Measurements from ENCODE around the gene MYO1A.
A peak's percentile ranks its signal among the peaks of the same experiment; 100 is the strongest.
"Not testable (repeated sequence)": the region's sequence is repeated elsewhere in the genome, so short reads cannot be mapped to it uniquely, and the experiment has no call there.

The MYO1A gene

DNA sequence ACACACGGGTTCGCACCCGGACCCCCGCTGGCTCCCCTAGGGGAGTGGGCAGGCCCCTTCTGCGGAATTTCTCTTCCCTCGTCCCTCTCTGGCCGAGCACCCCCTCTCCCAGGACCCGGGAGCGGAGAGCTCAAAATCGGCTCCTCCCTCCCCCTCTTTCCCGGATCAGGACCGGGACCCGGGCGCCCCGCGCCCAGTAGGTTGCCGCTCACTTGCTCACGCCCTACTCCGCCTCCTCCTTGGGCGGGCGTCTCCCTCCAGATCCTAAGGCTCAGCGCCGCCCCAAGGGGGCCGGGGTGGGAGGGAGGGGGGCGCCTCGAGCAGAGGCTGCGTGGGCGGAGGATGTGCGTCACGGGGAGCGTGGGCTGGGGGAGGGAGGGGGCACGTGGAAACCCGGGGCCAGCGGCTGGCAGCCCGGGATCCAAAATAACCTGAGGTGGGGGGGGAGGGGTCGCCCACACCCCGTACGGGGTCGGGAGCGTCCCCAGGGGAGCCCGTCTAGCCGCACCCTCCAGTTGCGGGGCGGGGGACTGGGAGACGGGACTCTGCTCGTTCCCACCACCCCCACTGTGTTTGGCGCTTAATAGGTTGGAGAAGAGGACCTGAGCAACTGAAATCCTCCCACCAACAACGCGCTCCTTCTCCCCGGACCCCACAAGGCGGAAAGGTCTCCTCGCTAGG is 37.2 kb upstream of the MYO1A start:
- peak; percentile 24 to 65 (median 51) for DNase-seq

DNA sequence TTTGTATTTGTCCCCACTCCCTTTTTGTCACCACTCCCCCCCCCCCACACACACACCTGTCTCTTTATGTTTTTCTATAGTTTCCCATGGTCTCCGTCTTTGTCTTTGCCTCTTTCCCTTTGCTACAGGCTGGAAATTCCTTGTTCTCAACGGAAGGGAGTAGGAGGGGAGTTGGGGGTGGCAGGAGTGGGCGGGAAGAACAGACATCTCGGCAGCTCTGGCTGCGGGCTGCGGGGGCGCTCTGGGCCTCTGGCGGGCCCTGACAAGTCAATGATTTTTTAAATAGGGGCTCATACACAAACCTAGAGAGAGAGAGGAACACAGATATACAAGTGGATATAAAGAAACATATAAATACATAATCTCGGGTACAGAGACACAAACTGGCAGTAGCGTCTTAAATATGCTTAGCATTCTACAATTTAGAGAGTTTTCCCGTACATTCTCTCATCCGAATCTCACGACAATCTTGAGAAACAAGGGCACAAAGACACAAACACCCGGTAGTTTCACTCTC is 36.6 kb upstream of the MYO1A start:
- peak in 2 of 3 experiments; percentile 56 to 67 for DNase-seq

DNA sequence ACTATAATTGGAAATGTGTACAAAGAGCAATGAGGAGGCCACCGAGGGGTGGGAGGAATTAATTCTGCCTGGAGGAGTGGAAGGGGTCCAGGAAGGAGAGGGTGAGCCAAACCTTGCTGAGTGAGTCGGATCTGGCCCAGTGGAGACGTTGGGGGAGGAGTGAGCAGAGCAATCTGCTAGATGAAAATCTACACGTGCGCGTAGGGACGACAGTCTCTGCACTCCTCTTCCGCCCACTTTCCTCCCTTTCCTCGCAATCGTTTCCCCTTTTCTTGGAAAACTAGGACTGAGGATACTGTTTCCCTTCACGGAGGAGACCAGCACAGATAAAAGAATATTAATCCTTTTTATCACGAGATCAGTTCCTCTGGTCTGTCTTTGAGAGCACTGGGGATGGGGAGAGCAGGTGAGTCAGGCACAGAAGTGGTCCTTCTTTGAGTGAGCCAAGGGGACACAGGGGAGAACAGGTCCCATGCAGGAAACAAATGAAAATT is 36.1 kb upstream of the MYO1A start:
- no peak for DNase-seq

DNA sequence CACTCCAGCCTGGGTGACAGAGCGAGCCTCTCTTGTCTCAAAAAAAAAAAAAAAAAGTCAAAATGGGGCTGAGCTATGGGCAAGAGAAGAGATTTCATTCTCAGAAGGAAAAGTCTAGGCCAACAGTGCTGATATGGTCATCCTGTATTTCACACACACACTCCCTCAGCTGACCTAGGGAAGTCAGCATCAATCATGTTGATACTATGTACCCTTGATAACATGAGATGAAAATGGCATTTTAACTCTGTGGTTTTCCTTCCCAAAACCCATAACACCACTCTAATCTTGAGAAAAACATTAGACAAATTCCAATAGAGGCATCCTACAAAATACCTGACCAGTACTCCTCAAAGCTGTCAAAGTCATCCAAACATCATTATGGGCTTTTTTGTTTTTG is 30.9 kb upstream of the MYO1A start:
- DNase-seq: no peak

DNA sequence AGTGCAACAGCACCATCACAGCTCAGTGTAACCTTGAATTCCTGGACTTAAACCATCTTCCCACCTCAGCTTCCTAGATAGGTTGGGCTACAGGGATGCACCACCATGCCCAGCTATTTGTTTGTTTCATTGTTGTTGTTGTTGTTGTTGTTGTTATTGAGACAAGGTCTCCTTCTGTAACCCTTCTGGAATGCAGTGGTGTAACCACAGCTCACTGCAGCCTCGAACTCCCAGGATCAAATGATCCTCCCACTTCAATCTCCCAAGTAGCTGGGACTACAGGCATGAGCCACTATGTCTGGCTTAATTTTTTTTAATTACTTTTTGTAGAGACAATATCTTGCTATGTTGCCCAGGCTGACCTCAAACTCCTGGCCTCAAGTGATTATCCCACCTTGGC is 29.9 kb upstream of the MYO1A start:
- no peak for DNase-seq

DNA sequence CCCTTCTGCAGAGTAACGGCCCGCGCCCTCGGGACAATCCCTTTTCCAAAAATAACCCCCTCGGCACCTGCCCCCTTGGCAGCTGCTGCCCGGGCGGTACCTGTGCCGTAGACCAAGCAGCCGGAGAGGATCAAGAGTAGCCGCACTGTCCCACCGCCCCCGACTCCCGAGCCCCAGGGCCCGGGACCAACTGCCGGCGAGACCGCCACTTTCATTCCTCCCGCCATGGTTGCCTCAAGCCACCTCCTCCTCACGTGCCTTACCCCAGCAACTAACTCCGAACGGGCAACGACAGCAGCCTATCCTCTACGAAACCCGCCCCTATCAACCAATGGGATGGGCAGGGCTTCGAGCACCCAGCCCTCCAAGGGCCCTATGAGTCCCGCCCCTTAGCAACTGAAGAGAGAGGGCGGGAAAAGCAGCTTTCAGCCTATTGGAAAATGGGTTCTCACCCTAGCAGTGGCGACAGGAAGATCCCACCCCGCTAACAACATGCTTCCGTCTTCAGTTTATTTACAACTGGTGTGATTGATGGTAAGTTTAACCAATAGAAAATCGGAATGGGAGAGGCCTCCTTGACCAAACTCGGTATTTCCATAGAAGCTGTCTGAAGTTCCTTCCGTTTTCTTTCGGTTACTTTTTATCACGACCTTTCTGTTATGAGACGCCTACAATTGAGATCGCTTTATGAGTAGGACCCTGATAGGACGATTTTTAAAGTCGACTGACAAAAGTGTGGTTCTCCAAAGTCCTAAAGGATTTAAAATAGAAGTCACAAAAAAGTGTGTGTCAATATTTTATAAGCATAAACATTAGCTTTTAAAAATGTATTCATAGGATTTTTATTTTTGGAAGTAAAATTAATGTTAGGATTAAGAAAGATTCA is 28.8 kb upstream of the MYO1A start, which contains the start of gene NEMP1:
NEMP1 (minus strand) TSS at position 273 of the 886 bp plus-strand sequence; CDS start at position 227, 46 bp downstream.
- DNase-seq: peak; percentile 100

DNA sequence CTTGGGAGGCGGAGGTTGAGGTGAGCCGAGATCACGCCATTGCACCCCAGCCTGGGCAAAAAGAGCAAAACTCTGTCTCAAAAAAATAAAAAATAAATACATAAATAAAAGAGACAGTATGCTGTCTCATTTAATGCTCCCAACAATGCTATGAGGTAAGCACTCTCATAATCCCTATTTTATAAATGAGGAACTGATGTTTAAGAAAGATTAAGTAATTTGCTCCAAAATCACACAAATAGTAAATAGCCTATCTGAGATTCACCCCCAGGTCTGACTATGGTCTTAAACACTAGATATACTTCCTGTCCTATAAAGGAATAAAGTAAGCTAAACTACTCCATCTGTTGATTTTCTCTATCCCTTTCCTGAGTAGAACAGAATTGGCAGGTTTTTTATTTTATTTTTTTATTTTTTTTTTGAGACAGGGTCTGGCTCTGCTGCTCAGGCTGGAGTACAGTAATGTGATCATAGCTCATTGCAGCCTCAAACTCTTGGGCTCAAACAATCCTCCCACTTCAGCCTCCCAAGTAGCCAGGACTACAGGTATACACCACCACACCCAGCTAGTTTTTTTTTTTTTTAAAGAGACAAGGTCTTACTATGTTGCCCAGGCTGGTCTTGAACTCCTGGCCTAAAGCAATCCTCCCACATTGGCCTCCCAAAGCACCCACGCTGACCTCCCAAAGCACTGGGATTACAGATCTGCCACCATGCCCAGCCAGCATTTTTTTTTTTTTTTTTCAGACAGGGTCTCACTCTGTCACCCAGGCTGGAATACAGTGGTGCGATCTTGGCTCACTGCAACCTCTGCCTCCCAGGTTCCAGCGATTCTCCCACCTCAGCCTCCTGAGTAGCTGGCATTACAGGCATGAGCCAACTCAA is 23.9 kb upstream of the MYO1A start:
- not testable (repeated sequence) for DNase-seq

DNA sequence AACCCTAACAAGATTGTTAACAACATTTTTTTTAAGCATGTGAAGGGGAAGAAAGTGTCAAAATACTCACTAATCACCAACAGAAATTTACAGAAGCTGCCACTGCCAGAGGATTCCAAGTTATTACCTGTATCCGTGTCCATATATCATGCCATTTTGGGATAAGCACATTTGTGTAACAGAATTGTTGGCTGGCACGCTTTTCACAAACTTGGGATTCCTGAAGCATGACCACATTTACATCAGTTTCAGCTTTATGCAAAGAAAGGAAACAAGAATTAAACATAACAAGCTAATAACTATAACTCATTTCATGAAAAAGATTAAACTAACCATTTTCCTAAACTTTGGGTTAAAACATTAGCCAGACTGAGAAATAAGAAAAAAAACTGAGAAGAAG is 22.7 kb upstream of the MYO1A start:
- DNase-seq: no peak

DNA sequence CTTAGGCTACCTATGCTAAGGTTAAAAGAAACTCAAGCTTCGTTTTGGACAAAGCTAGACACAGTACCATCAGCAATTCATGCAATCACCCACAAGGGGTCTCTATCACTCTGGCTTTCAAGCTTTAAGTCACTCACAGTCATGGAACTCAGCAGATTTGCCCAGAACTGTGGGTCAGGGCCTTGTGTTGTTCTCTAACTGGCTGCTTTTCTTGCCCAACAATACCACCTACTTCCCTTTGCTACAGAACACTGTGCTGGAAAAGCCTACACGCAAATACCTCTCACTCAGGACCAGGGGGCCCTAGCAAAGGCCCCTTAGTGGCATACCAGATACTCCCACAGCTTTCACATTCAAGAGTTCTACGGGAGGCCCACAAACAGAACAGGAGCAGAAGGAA is 19.6 kb upstream of the MYO1A start:
- DNase-seq: peak; percentile 48 to 81 (median 58)

DNA sequence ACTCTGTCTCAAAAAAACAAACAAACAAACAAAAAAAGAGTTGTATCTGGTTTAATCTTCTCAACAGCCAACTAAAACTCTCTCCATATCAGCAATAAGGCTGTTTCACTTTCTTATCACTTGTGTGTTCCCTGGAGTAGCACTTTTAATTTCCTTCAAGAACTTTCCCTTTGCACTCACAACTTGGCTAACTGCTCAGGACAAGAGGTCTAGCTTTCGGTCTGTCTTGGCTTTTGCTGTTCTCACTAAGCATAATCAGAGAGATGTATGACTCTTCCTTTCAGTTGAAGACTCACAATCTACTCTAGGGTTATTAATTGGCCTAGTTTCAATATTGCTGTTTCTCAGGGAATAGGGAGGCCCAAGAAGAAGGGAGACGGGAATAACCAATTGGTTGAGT is 16.3 kb upstream of the MYO1A start:
- no peak for DNase-seq

DNA sequence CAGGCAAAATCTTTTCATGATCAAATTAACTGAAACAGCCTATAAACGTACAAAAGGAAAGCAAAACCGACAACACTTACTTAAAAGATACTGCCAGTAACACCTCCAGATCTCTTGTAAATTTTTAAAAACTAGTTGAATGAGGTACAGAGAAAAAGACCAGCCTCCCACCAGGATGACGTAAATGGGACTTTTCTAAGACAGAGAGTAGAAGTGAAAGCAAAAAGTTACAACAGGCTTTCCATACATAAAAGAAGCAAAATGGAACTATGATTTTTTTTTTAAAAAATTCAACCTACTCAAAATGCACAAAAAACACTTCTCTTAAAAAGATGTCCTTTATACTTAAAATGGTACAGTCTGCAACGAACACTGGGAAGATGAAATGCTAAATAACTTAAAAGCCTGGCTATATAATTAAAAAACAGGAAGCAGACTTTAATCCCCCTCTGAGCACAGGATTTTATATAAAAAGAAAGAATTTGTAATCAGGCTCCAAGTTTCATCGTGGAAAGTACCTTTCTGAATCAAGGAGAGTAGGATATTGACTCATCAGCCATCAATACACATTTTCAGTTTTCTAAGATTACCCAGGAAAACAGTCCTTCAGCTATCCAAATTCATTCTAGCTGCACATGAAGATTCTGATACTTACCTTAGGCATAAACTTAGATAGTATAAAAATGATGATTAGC is 14.2 kb upstream of the MYO1A start:
- no peak for DNase-seq

DNA sequence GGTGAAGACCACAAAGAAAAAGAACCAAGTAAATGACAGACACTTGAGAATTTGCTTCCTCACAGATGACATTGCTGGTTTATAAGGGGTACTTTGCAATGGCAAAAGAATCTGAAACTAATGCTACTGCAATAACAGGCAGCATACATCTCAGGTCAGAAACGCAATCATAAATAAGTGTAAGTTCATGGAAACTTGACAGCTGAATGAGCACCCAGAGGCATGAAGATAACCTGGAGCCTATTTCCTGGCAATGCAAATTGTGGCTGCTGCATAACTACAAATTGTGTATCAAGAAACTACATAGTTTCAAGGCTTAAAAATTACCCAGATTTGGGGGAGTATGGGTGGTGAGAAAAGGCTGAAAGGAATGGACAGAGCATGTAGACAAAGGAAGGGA is 8.5 kb upstream of the MYO1A start:
- DNase-seq: no peak

DNA sequence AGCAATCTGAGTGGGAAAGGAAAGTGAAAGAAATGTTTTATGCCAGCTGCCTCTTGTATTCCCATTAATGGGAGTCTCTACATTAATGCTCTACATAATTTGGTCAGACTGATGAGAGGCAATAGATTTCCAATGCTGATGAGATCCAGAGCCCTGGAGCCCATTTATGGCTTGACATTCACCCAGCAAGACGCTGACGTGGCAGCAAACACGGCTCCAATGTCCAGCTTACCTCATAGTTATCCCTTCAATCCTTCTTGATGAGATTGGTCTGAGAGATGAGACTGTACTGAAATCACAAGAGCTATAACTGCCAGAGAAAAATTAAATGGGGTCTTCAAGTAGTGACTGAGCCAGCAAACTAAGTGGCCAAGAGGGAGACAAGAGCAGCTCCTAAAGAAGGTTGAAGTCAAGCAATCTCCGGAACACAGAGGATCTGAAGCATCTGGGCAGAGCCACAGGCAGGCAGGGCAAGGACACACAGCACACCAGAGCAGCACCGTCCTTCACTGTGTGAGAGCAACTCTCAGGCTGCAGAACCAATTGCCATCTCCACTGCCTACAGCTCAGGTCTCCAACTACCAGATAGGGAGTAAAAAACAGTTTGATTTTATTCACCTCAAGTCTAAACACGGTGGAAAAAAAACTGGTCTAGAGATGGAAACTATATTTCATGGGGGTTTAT is 7.3 kb upstream of the MYO1A start:
- DNase-seq: no peak

DNA sequence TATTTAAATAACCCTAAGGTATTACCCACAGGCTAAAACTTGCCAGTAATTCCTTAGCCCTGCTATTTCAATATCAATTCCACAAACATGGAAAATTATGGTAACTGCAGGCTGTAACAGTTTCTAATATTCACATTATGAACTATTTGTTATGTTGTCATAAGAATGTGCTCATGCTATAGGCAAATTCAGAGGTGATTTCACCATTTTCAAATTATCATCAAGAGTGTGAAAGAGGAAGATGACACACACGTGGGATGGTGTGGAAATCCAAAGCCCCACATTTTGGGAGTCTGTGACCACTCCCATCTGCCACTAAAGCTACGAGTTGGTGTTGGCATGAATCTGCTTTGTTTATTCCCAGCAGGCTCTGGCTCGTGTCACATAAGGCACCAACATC is 5.9 kb upstream of the MYO1A start:
- no peak for DNase-seq

DNA sequence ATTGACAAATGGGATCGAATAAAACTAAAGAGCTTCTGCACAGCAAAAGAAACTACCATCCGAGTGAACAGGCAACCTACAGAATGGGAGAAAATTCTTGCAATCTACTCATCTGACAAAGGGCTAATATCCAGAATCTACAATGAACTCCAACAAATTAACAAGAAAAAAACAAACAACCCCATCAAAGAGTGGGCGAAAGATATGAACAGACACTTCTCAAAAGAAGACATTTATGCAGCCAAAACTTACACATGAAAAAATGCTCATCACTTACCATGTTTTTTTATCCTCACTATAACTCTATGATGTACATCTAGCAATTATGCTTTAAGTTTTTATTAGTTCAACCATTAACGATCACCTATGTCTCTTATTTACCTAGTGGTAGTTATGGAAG is 4.0 kb upstream of the MYO1A start:
- DNase-seq: not testable (repeated sequence)

DNA sequence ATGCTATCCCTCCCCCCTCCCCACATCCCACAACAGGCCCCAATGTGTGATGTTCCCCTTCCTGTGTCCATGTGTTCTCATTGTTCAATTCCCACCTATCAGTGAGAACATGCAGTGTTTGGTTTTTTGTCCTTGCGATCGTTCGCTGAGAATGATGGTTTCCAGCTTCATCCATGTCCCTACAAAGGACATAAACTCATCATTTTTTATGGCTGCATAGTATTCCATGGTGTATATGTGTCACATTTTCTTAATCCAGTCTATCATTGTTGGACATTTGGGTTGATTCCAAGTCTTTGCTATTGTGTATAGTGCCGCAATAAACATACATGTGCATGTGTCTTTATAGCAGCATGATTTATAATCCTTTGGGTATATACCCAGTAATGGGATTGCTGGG is 3.2 kb upstream of the MYO1A start:
- DNase-seq: not testable (repeated sequence)

DNA sequence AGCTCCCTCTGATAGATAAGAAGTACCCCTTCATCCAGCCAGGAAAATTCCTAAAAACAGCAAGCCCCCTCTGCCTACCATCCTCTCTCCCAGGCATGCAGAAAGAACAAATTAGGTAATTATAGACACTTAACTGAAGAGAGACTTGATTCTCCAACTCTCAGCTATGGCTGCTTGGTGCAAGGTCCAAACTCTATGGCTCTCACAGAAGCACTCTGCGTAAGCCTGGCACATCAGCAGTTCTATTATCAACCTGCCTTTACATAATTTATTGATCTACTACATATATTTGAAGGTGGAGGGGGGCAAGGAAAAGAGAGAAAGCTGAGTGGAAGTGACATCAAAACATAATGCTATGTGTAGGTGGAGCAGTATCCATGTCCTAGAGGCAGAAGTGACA is 1.1 kb upstream of the MYO1A start:
- no peak for DNase-seq

DNA sequence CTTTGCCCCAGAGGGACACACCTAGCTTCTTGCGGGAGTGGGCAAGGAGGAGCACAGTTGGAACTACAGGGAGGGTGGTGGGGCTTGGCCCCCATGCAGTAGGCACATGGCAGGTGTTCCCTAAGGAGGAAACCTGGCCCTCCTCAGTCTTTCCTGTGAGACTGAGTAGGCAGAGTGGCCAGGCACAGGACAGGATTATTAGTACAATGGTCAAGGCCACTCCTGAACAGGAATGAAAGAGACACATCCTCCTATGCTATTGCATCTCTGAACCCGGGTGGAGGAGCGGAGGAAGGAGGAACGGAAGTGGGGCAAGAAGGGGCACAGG is 846 bp downstream of the MYO1A start:
- DNase-seq: no peak

DNA sequence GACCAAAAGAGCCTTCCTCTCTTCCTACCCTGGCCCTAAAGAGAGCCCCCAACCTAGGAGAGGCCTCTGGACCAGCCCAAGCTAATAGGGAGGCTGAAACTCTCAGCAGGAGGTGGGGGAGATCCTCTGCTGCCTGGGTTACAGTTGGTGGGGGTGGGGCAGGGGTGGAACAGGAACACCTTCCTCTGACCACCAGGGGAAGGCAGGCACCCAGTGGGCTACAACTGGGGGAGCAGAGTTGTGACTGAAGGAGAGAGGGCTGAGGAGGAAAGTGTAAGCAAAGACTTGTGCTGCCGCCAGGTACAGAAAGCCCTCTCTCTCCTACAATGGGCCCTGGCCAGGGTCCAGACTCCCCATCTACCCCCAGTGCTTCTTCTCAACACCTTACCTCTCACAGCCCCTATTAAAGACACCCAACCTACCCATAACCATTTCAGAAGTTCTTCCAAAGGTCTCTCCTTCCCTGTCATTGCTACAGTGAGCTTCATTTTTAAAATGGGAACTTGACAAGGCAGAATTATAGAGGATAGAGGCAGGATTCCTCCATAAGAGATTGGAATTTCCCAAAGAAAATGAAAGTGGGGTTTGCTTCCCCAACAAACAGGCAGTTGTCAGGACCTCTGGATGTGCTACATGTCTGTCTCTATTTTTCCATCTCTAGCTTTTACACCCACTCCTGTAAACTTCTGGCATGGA is 1.4 kb downstream of the MYO1A start:
- no peak for DNase-seq

DNA sequence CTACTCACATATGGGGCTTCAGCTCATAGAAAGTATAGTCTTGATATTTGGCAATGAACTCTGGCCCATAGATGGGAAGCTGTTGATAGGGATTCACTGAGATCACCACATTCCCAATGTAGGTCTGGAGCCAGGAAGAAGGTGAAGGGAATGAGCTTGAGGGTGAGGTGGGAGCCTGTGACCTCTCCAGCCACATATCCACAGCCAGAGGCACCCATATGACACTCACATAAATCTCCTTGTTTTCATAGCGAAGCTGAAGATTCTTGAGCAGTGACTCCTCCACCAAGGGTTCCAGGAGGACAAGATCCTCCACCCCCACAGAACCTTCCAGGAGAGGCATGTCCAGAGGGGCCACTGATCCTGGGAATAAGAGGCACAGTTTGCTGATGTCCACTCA is 1.9 kb downstream of the MYO1A start:
- DNase-seq: no peak
